ENCODE measurements around the gene CSF1R. TPM values are rescaled to one million over a fixed set of nuclear protein-coding genes. Genes with fewer than 3 reads are reported as not detected.

Gene CSF1R
- total RNA-seq, 1 experiment from 2014 or later, result 0.02 TPM

DNA sequence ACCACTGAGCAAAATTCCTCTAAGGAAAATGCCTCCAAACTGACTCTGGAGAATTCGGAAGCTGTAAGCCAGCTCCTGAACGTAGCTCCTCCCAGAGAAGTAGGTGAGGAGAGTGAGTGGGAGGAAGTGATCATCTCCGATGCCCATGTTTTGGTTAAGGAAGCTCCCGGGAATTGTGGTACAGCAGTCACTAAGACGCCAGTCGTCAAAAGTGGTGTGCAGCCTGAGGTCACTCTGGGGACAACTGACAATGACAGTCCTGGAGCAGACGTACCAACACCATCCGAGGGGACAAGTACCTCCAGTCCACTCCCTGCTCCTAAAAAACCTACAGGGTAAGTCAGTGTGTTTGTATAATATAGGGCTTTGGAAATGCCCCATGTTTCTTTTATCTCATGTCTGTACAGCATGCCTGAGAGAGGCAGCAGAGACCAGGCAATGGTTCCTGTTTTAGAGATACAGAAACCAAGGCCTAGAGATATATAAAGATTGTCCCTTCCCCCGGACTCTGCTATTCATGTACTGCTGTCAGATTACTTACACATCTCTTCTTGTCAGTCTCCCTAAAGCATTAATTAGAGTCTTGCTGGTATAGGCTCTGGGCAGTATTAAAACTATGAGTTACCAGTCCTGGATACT, 61.9 kb downstream of the CSF1R start:
- DNase-seq (ENCODE audit: low spot score), result no peak

DNA sequence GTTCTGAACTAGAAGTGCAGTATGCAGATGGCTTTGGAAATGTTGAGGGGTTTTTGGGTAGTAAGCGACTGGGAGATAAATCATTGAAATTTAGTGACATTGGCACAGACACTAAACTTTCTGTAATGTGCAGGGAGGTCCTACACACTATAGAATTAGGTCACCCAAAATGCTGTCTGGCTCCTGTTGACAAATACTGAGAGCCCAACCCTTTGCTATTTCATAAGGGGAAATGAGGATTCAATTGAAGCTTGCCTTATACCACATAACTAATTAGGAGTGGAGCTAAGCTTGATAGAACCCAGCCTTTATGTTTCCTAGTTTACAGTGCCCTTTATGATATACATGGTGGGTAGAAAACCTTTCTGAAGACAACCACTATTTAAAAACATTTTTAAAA, 63.2 kb downstream of the CSF1R start:
- DNase-seq (ENCODE audit: low spot score), result no peak

DNA sequence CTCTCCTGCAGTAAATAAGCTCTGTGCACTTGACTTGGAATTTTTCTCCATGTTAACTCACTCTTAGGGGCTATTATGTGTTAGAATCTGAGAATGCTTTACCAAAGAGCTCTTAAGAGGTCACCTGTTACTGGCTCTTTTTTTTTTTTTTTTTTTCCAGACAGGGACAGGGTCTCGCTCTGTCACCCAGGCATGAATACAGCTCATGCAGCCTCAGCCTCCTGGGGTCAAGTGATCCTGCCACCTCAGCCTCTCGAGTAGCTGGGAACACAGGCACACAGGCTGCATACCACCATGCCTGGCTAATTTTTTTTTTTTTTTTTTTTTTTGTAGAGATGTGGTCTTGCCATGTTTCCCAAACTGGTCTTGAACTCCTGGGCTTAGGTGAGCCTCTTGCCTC, 63.7 kb downstream of the CSF1R start:
- DNase-seq (ENCODE audit: low spot score), result no peak

DNA sequence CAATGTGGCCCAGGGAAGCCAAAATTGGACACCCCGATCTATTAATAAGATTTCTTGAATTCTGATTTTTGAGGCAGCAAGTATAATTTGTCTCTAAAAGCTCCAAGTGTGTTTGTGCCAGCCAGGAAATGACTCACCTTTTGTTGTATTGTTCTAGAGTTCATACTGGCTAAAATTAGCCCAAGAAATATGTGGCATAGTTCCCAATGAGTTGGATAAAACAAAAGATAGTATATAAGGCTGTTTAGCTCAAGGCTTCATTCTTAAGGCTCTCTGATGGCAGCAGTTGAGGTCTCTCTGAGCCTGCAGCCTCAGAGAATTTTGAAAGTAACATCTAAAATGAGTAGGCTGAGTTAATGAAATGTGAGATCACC, 64.2 kb downstream of the CSF1R start:
- DNase-seq (ENCODE audit: low spot score), result peak; percentile 83

DNA sequence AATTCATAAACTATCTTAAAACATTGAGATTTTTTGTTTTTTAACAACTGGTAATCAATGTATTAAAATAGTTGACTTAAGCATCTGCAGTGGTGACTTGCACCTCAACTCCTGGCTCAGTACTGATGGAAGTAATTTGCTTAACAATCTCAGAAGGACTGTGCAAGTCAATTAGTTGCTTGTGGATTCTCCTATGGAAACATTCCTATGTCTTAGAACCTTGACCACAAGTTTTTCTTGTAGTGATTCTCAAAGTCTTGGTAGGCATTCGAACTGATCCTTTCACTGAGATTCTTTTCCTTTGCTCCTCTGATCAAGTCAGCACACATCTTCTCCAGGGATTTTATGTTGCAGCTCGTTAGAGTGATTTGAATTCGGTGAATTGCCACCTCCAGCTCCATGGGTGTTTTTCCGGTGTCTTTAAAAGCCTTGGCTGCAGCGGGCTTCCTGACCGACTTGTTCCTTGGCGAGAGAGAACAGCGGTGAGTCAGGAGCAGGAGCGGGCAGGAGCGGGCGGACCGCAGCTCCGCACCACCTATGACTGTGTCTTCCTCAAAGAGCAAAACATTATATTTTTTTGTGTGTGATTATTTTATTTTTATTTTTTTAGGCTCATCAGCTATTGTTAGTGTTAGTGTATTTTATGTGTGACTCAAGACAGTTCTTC, 64.7 kb downstream of the CSF1R start:
- DNase-seq (ENCODE audit: low spot score), result peak; percentile 66

DNA sequence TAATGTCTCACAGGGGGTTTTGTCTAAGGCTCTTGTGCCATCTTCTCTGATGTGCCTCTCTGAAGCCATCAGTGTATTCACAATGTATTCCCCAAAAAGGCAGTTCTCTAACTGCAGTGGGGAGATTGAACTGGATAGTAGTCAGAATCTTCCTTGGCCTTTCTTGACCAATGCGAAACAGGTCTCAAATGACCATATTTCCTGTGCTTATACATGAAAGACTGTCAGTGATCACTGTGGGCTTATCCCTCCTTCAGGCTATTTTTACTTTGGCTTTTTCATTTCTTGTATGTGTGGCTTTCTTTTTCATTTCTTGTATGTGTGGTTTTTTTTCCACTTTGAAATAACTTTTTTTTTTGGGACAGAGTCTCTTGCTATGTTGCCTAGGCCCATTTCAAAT, 66.1 kb downstream of the CSF1R start:
- DNase-seq (ENCODE audit: low spot score), result no peak

DNA sequence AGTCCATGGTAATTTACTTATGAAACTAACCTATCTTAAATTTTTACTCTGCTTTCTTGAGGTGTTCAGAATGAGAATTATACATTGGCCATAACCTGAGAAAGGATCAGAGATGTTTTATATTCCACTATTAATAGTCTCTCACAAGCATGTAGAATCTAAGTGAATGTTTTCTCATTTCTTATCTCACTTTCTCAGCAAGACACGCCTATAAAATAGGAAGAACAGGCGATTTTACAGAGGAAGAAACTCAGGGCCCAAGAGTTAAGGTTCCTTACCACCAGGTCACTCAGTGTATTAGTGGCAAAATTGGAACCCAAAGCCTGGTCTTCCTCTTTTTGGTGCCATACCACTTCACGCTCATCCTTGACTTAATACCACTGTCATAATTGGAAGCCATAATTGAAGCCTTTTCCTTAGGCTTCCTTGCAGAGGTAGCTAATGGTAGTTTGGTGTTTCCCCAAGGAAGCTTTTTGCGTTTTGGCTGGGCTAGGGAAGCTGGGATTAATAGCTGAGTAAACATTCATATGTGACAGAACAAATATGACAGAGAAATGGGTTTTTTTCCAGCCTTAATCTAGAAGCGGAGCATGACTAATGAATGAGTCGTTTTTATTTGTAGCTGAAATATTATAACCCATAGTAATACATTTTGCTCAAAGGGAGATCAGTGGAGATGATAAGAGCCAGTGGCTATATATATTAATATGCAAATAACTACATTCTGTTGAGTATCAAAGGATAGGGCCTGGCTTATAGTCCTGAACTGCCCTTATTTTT, 68.9 kb downstream of the CSF1R start:
- no peak for DNase-seq (ENCODE audit: low spot score)

DNA sequence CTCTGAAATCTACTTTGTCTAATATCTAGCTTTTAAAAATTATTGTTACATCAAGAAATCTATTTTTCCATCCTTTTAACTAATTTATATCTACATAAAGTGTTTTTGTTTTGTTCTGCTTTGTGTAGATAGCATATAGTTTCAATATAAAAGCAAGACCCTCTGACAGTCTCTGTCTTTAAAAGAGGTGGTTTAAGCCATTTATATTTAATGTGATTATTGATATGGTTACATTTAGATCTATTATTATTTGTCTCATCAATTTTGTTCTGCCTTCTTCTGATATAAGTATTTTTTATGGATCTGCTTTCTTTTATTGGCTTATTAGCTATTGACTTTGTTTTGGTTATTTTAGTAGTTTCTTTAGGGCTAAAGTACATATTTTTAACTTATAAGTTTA, 69.8 kb downstream of the CSF1R start:
- DNase-seq (ENCODE audit: low spot score), result no peak

DNA sequence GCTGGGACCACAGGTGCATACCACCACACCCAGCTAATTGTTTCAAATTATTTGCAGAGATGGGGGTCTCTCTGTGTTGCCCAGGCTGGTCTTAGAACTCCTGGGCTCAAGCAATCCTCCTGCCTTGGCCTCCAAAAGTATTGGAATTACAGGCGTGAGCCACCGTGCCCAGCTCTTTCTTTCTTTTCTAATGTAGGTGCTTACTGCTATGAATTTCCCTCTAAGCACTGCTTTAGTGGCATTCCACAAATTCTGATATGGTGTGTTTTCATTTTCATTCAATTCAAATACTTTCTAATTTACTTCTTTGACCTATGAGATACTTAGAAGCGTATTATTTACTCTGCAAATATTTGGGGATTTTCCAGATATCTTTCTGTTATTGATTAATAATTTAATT, 70.9 kb downstream of the CSF1R start:
- DNase-seq (ENCODE audit: low spot score), result no peak

DNA sequence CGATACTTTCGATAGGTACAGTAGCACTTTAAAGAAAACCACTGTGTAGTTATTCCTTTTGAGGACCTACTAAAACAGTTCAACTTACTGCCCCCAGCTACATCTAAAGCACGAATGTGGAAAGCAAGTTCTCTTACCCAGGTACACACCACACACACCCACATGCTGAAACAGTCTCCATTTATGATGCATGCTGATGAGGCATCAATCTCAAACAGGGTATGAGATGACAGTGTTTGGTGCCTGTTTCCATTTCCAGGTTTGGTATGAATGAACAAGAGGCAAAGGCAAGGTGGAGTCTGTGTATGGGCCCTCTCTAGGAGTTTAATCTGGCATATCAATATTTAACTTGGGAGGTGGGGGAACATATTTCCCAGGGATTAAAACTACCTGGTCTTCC, 71.9 kb downstream of the CSF1R start:
- no peak for DNase-seq (ENCODE audit: low spot score)

DNA sequence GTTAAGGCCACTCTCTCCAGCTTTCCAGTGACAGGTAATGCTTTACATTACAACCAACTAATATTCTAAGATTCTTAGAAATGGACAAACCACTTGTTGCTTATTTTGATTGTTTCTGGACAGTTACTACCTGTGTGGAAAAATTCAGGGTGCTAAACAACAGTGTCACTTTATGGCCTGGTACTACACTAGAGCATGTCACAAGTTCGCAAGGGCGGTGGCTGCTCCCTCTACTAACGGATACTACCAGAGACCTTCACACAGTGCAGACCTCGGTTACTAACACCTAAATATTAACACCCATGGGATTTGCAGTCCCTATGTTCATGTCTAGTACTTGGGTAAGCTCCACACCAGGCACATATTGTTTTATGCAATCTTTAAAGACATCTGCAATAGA, 72.4 kb downstream of the CSF1R start:
- DNase-seq (ENCODE audit: low spot score), result no peak

DNA sequence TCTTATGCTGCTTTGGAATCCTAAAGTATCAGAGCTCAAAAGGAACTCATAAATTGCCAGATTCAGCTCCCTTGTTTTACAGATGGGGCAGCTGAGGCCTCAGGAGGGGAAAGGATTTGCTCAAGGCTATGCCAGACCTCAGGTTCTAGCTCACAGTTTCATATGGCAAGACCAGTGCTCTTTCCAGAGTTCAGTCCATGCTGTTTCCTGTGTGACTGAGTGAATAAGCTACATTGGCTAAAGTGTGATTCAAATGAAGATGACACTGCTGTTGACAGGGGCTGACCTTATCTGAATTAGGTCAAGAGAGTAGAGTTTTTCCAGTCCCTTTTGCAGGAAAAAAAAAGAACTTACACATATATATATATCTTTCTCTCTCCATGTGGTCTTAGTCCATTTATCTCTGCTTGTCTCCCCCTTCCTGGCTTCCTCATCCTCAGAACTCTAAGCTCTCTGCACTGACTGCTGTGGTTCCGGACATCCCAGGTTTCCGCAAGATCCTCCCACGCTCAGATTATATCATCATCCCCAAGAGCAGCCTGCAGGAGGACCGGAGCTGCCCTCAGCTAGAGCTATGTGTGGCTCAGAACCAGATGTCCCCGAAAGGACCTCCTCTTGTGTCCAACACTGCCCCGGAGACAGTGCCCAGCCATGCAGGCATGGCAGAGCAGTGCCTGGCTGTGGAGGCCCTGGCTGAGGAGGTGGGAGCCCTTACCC, 76.5 kb downstream of the CSF1R start:
- no peak for DNase-seq (ENCODE audit: low spot score)

DNA sequence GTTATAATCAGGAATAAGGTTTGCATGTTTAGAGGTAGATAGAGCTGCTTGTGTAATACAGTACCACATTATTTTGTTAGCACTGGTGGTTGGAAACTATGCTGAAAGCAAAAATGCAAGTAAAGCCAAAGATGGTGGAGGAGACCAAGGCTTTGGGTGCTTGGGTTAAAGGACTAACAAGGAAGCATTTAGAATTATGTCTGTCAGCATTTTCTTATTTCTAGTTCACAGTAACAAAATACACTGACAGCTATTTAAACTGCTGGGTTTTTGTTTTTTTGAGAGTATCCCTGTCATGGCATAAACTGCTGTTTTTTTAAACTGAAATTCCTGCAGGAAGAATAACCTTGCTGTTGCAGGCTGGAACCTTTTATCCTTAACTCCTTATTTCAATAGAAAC, 79.3 kb downstream of the CSF1R start:
- no peak for DNase-seq (ENCODE audit: low spot score)

DNA sequence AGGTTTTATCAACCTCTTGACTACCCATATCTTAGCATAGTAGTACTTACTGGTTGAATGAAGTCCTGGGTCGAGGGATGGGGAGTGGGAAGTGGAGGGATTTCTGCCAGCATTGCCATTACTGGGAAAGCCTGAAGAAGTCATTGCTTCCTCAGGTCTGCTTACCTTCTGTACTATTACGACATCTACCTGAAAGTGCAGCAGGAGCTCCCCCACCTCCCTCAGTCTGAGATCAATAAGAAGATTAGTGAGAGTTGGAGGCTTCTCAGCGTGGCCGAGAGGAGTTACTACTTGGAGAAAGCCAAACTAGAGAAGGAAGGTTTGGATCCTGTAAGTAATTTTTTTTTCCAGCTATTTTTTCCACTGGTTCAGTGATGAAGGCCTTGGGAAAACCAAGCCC, 80.0 kb downstream of the CSF1R start:
- no peak for DNase-seq (ENCODE audit: low spot score)

Other genes with a start within 250 kb of the CSF1R start
- gene PDE6A, start 141.8 kb downstream of the CSF1R start, total RNA-seq (2014; rRNA removed; shearing (Covaris generic)), result 0.02 TPM in 1 of 2 replicates, not detected in the other
- 7.1 and 9.6 TPM in 2 replicates for gene SLC26A2, start 125.8 kb downstream of the CSF1R start, total RNA-seq (2014; rRNA removed; shearing (Covaris generic))
- gene TIGD6, start 85.9 kb downstream of the CSF1R start, total RNA-seq (2014; rRNA removed; shearing (Covaris generic)), result 4.0 and 7.4 TPM in 2 replicates
- gene HMGXB3, start 85.8 kb downstream of the CSF1R start, total RNA-seq (2014; rRNA removed; shearing (Covaris generic)), result 19.0 and 21.1 TPM in 2 replicates
- gene PDGFRB, start 69.3 kb upstream of the CSF1R start, total RNA-seq (2014; rRNA removed; shearing (Covaris generic)), result 21.6 and 30.1 TPM in 2 replicates
- not detected in 2 replicates for gene CDX1, start 80.2 kb upstream of the CSF1R start, total RNA-seq (2014; rRNA removed; shearing (Covaris generic))
- gene SLC6A7, start 103.5 kb upstream of the CSF1R start, total RNA-seq (2014; rRNA removed; shearing (Covaris generic)), result not detected in 2 replicates
- gene CAMK2A, start 203.2 kb upstream of the CSF1R start, total RNA-seq (2014; rRNA removed; shearing (Covaris generic)), result 0.02 TPM in 1 of 2 replicates, not detected in the other
- 0.23 TPM in 1 of 2 replicates, not detected in the other for gene ARSI, start 216.4 kb upstream of the CSF1R start, total RNA-seq (2014; rRNA removed; shearing (Covaris generic))

Data from H4 (cell line).